Measurements from ENCODE around the gene MAP3K21.
A peak's percentile ranks its signal among the peaks of the same experiment; 100 is the strongest.

MAP3K21 gene

GRCh38 chr1:233383984-233384383 is 56.5 kb downstream of the MAP3K21 start:
- H3K36me3 ChIP-seq (ENCODE audit: control insufficient read depth in 2 of 2, insufficient read depth in 1 of 2, low read length in 2 of 2), result peaks cover 54 to 67% of the 10 kb centered on the region in 2 experiments
- H3K9me3 ChIP-seq (ENCODE audit: control insufficient read depth, insufficient read depth, low read depth, low read length), result no peaks in the 10 kb centered on the region; the same call in 1 of the 2 replicates
- no peaks in the 10 kb centered on the region for H3K4me1 ChIP-seq (ENCODE audit: control insufficient read depth, insufficient read depth, low read length)
- ChIA-PET CTCF (interaction anchor here (0.5 to 2.6 kb wide), 6 partner anchors 9 to 482 kb away, joined by 3 to 11 read pairs (median 4); no protein-coding TSS in a partner anchor), POLR2A (no interaction called here)
- no peak for TF ChIP-seq GFI1B (tag by site-specific recombination; IDR thresholded peaks at IDR 0.05)
- no peak for TF ChIP-seq ZNF791 (tag by site-specific recombination; IDR thresholded peaks at IDR 0.05)
- no peak for TF ChIP-seq RBAK (tag by site-specific recombination; IDR thresholded peaks at IDR 0.05)
- TF ChIP-seq ZNF37A (tag by site-specific recombination; IDR thresholded peaks at IDR 0.05), result no peak
- no peak for TF ChIP-seq ZSCAN16 (tag by site-specific recombination; IDR thresholded peaks at IDR 0.05)
- no peak for TF ChIP-seq ZNF112 (tag by site-specific recombination; IDR thresholded peaks at IDR 0.05)
- no peak for TF ChIP-seq ZNF280D (tag by site-specific recombination; IDR thresholded peaks at IDR 0.05)
- no peak for TF ChIP-seq ZNF777 (tag by site-specific recombination; IDR thresholded peaks at IDR 0.05; ENCODE audit: borderline replicate concordance)
- TF ChIP-seq WT1 (tag by site-specific recombination; IDR thresholded peaks at IDR 0.05), result no peak
- no peak overlapping the region for H3K27ac ChIP-seq (ENCODE audit: extremely low read depth, low read depth, low read length)
- H3K4me3 ChIP-seq (ENCODE audit: low read depth, low read length), result no peak overlapping the region

- H3K4me1 ChIP-seq (ENCODE audit: control insufficient read depth, insufficient read depth, low read length), result no peaks in the 10 kb centered on the region
- peaks cover 31 to 45% of the 10 kb centered on the region in 2 experiments for H3K36me3 ChIP-seq (ENCODE audit: control insufficient read depth in 2 of 2, insufficient read depth in 1 of 2, low read length in 2 of 2)
- no peaks in the 10 kb centered on the region; the same call in 1 of the 2 replicates for H3K9me3 ChIP-seq (ENCODE audit: control insufficient read depth, insufficient read depth, low read depth, low read length)
- POLR2A ChIA-PET, result no interaction called here
- TF ChIP-seq SCRT2 (tag by site-specific recombination; IDR thresholded peaks at IDR 0.05) (peak; percentile 22; the same call in 1 of the 2 replicates), ZNF704 (tag by site-specific recombination; IDR thresholded peaks at IDR 0.05) (no peak)
- no peak overlapping the region for H3K4me3 ChIP-seq (ENCODE audit: low read depth, low read length)
- no peak overlapping the region for H3K27ac ChIP-seq (ENCODE audit: extremely low read depth, low read depth, low read length)
- CTCF ChIA-PET, result interaction anchor here (0.6 to 1.7 kb wide), 7 partner anchors 10 to 680 kb away, joined by 3 to 12 read pairs (median 3); no protein-coding TSS in a partner anchor
Measured at GRCh38 chr1:233386336-233386735, 58.8 kb downstream of the MAP3K21 start.

GRCh38 chr1:233387585-233387984 is 60.1 kb downstream of the MAP3K21 start:
- peaks cover 20 to 33% of the 10 kb centered on the region in 2 experiments for H3K36me3 ChIP-seq (ENCODE audit: control insufficient read depth in 2 of 2, insufficient read depth in 1 of 2, low read length in 2 of 2)
- no peak overlapping the region for H3K27ac ChIP-seq (ENCODE audit: extremely low read depth, low read depth, low read length)
- H3K4me1 ChIP-seq (ENCODE audit: control insufficient read depth, insufficient read depth, low read length), result no peaks in the 10 kb centered on the region
- CTCF ChIA-PET, result interaction anchor here (1.0 to 1.7 kb wide), 3 partner anchors 53 to 84 kb away, joined by 4 to 12 read pairs (median 4); no protein-coding TSS in a partner anchor
- POLR2A ChIA-PET, result no interaction called here
- TF ChIP-seq SCRT1 (tag by site-specific recombination; IDR thresholded peaks at IDR 0.05; ENCODE audit: borderline replicate concordance), result no peak
- no peak for TF ChIP-seq ZNF175 (tag by site-specific recombination; IDR thresholded peaks at IDR 0.05)
- TF ChIP-seq ZNF513 (tag by site-specific recombination; IDR thresholded peaks at IDR 0.05), result no peak
- no peak for TF ChIP-seq ZNF184 (tag by site-specific recombination; IDR thresholded peaks at IDR 0.05)
- TF ChIP-seq ZNF560 (tag by site-specific recombination; IDR thresholded peaks at IDR 0.05; ENCODE audit: borderline replicate concordance), result no peak
- TF ChIP-seq ZFHX2 (tag by site-specific recombination; conservative IDR thresholded peaks at IDR 0.05), result peak; percentile 79
- TF ChIP-seq HIC1 (tag by site-specific recombination; IDR thresholded peaks at IDR 0.05), result no peak
- peak; percentile 81 for TF ChIP-seq EGR2 (tag by site-specific recombination; IDR thresholded peaks at IDR 0.05; ENCODE audit: low read depth)
- no peak for TF ChIP-seq ZBTB8A (tag by site-specific recombination; IDR thresholded peaks at IDR 0.05)
- TF ChIP-seq ZNF121 (tag by site-specific recombination; IDR thresholded peaks at IDR 0.05), result no peak
- TF ChIP-seq ZNF555 (tag by site-specific recombination; conservative IDR thresholded peaks at IDR 0.05), result no peak
- TF ChIP-seq ZNF350 (tag by site-specific recombination; IDR thresholded peaks at IDR 0.05), result no peak
- TF ChIP-seq PRDM1 (tag by site-specific recombination; IDR thresholded peaks at IDR 0.05), result no peak
- H3K9me3 ChIP-seq (ENCODE audit: control insufficient read depth, insufficient read depth, low read depth, low read length), result no peaks in the 10 kb centered on the region; the same call in 1 of the 2 replicates
- no peak overlapping the region for H3K4me3 ChIP-seq (ENCODE audit: low read depth, low read length)

All from HEK293 (cell line).